ENCODE results near the gene ERAL1.
"Not testable (repeated sequence)": the region's sequence is repeated elsewhere in the genome, so short reads cannot be mapped to it uniquely, and the experiment has no call there.

ERAL1 gene

DNA sequence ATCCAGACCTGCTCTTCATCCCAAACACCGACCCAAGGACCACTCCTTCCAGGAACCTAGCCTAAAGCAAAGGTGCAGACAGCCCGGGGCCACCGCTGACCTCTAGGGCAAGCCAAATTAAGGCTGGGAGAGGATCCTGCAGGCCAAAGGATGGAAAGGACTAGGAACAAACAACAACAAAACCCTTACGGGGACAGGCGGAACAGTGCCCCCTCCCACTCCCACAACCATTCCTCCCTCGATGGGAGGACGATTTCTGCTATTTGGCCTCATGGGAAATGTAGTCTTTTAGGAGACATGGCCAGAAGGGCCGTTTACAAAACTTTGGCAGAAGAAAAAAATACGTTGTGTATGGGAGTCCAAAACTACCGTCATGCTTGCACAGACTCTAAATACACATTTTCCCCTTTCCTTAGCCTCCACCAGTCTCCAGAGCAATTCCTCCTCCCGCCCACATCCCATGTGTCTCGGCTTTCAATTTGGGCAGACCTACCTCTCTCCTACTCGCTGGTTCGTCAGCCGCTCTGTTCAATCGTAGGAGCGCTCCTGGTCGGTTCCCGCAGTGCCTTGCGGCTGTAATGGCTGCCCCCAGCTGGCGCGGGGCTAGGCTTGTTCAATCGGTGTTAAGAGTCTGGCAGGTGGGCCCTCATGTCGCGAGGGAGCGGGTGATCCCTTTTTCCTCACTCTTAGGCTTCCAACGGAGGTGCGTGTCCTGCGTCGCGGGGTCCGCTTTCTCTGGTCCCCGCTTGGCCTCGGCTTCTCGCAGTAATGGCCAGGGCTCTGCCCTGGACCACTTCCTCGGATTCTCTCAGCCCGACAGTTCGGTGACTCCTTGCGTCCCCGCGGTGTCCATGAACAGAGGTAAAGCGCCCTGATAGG lies at the start of gene ERAL1:
TSS of gene ERAL1 (plus strand) at position 560 of the 879 bp plus-strand sequence. CDS start at position 579, 19 bp downstream.
- peak; percentile 85 for DNase-seq

DNA sequence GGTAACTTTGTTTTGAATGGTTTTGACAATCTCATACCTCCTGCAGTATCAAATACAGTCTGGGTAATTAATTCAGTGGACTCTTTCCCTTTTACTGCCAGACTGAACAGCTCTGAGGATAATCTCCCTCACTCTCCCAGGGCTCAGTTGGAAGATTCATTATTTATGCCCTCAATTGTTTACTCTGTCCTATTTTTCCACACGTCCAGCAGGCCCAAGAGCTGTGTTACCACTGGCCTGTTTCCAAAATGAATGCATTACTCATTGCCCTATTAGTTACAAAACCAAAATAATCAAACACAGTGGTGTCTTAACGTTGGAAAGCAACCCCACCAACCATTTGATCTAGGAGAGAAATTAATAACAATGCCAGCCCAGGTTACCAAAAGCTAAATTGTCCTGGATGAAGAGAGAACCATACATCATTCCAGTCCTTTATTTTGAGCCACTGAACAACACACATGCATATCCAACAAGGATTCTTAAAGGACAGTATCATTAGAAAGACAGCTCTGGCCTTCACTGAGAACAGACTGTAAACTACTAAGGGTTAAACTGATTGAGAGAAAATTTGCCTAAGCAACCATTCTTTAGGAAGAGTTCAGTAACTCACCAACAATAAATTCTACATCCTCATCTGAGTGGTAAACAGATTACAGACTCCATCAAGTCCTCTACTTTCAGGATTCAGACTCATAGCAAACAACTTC lies 46.7 kb upstream of the ERAL1 start:
- peak; percentile 83 for DNase-seq

DNA sequence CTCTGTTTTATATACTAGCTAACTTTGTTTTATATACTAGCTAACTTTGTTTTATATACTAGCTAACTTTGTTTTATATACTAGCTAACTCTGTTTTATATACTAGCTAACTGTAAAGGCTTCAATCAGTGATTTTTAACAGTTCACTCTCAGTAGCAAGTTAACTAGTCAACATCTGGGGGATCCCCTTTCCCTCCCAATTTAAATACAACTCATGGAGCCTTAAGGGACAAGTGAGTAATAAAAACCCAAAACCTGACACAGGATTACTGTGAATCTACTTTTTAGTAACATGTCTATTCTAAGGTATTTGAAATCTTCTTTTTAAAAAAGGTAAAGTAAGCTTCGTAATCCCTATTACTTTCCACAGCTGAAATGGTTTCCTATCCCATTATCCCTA lies 44.4 kb upstream of the ERAL1 start:
- DNase-seq: no peak

DNA sequence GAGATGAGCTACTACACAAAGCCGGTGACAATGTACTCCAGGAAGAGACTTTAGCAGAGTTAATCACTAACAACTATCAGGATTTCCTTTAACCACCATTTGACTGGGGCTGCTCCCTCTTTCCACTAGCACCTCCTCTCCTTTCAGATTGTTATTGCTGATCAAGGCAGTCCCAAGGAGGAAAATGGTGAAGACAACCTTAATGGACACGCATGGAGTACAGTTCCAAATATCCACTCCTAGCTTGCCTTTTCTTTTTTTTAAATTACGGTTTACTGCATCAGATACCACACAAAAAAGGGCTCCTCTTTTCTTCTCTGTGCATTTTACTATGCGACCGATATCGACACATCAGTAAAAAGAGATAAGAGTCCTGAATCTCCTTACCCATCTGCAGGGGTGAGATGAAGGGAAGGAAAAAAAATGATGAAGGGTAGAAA lies 43.1 kb upstream of the ERAL1 start:
- DNase-seq: peak; percentile 12

DNA sequence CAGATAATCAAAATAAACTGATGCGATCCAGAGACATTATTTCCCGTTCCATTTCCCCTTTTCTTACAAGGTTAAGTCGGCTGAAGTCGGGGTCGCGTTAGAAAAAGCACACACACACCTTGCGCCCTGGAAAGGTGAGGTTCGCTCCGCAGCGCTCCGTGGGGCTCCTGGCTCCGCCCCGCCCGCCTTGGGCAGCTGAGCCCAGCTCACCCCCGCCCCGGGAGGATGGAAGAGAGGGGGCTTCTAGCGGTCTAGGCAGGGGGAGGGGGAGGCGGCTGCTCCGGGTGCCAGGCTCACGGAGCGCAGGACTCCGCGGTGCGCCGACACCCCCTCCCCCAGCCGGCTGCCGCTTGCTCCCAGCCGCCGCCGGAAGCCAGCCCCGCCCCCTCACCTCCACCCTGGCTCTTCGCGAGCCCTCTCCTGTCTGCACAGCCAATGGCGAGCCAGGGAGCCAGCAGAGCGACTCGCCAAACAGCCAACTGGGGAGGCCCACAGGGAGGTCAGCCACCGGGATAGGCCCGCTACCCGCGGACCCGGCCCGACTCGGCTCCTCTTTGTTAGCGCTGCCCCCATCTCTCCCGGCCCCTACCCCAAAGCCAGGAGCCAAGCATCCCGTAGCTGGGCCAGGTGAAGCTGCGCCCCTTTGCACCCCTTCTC lies 42.6 kb upstream of the ERAL1 start:
- DNase-seq: peak; percentile 97

DNA sequence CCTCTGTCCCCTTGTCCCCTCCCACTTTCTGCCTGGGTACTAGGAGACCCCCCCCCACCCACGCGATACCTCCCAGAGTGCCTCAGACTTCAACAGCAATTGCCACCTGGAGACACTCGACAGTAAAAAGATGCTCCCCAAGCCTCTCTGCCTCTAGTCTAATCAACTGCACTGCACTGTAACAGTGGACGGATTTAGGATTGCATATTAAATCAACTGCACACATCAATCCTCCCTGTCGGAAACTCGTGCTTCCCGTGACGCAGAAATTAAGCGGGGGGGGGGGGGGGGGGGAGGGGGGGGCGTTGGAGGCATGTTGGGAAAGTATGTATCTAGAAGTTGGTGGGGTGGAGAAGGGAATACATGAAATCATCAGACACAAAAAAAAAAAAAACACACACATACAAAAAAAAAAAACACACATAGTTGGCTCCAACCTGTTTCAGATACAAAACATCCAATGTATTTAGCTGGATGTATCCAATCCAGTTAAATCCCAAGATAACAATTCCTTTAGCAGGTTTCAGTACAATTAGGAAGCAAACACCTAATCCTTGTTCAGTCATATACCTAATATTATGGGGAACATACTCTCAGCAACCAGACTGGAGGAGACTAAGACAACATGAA lies 42.0 kb upstream of the ERAL1 start:
- peak; percentile 50 for DNase-seq

DNA sequence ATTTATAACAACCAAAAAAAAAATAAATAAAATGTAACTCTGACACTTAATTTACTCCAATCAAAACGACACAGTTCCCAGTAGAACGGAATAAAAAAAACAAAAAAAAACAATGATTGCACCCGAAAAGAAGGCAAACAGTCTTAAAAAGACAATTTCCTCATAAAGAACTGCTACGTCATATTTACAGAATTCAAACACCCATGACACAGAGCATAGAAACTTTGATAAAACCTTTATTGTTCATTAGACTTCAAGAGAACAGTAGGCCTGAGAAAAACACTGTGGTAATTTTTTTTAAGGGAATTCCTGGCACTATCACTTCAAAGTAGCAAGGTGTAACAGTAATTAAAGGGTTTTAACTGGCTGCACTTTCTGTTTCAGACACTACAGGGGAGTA lies 38.3 kb upstream of the ERAL1 start:
- DNase-seq: no peak

DNA sequence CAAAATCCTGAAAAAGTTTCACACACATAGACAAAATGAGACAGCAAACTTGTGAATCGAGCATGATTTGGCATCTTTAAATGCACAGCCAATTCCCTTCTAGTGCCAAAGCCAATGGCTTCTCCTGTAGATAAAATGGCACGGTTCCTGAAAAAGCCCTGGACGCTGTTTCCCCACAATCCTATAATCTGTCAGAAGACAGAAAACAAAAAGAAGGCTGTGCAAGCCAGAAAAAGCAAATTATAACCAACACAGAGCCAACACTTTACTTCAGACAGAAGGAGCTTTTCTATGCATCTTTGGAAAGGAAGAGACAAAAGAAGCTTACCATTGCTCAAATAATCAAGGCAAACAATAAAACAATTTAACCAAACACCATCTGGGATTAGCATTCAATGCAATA lies 36.0 kb upstream of the ERAL1 start:
- no peak for DNase-seq

DNA sequence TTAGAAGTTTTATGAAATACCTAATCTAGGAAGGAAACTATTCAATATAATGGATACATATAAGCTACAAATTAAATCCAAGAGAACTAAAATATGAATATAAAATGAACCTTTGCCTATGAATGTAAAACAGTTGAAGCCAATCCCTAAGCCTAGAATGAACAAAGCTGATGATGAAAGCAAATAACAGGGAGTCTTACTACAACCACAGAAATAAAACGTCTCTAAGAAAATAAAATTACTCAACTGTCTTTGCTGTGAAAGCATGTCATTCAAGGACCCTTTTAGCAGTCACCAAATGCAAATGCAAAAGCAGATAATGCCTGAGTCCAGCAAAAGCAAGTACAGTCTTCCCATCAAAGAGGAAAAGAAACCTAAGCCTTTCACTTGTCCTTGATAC lies 35.2 kb upstream of the ERAL1 start:
- DNase-seq: no peak

DNA sequence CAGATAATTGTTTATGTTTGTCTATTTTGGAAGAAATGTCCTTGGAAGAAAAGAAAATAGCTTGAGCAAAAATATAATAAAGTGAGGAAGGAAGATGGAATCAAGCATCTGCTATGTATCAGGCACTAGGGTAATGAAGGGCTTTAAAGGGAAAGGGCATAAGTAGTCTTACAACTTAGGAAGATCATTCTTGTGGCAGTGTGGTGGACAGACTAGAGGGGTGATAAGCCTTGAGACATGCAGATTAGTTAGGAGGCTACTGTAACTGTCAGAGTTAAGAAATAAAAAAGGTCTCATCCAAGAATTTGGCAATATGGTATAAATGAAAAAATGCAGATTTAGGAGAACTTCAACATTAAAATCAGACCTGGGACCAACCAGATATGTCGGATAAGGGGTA lies 27.1 kb upstream of the ERAL1 start:
- no peak for DNase-seq

DNA sequence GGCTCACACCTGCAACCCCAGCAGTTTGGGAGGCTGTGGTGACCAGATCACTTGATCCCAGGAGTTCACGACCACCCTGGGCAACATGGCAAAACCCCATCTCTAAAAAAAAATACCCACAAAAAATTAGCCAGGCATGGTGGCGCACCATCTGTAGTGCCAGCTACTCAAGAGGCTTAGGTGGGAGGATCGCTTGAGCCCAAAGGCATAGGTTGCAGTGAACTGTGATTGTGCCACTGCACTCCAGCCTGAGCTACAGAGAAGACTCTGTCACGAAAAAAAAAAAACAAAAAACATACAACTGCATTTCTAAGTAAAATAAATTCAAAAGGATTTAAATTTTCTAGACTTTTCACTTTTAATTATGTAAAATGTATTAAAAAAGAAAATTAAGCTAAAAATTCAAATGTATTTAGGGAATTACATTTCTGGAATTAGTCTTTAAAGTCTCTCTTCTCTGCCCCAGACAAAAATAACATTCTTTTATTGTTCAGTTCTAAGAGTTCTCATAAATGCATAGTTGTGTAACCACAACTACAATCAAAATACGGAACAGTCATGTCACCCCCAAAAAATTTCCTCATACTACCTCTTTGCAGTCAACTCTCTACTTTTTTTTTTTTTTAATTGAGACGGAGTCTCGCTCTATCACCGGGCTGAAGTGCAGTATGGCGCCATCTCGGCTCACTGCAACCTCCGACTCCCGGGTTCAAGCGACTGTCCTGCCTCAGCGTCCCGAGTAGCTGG lies 26.3 kb upstream of the ERAL1 start:
- DNase-seq: peak; percentile 34

DNA sequence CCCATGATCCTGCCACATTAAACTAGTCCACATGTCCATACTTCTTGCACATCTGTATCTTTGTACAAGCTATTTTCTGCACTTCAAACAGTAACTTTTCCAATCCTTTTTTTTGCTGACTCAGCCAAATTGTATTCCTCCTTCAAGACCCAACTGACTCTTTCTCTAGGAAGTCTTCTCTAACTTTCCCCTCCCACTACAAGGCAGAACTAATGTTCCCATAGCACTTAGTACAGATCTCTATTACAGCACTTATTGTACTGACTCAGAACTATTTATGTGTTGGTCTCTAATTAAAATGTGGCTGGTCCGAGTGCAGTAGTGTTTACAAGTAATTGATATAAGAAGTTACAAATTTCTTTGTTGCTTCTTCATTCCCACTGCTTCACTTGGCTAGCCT lies 20.4 kb upstream of the ERAL1 start:
- DNase-seq: no peak

DNA sequence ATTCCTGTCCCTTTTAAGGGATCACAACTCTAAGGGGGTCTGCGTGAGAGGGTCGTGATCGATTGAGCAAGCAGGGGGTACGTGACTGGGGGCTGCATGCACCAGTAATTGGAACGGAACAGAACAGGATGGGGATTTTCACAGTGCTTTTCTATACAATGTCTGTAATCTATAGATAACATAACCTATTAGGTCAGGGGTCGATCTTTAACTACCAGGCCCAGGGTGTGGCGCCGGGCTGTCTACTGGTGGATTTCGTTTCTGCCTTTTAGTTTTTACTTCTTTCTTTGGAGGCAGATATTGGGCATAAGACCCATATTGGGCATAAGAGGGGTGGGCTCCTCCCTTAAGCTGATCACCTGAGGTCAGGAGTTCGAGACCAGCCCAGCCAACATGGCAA lies 18.3 kb upstream of the ERAL1 start:
- DNase-seq: not testable (repeated sequence)

DNA sequence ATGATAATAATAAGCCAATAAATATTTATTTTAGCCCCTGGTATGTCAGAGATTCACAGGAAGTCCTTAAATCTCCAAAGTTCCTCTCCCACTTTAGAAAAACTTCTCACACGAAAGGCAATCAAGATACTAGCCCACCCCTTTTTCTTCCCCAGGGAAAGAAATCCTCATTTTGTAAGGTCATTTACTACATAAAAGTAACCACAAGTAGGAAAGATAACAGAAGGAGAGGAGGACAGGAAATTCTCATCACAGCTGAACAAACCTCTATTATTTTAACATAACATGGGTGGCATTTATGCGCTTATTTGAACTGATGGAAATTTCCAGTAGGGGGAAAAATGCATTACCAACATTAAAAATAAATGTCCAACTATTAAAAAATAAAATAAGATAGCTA lies 15.6 kb upstream of the ERAL1 start:
- no peak for DNase-seq

DNA sequence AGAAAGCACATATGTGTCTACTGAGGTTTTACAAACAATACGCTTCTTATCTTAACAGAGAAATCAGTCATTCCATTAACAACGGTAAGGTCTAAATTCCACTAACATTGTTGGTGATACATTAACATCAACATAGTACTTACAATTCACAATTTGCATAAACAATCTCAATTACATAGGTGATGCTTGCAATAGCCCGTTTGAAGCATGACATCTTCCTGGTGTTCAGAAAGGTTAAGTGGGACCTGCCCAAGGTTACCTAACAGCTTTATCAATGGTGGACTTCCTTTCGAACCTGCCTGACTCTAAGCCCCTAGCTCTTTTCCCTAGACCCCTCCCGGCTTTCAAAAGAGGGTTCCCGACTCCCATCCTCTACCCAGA lies 12.9 kb upstream of the ERAL1 start:
- DNase-seq: no peak

DNA sequence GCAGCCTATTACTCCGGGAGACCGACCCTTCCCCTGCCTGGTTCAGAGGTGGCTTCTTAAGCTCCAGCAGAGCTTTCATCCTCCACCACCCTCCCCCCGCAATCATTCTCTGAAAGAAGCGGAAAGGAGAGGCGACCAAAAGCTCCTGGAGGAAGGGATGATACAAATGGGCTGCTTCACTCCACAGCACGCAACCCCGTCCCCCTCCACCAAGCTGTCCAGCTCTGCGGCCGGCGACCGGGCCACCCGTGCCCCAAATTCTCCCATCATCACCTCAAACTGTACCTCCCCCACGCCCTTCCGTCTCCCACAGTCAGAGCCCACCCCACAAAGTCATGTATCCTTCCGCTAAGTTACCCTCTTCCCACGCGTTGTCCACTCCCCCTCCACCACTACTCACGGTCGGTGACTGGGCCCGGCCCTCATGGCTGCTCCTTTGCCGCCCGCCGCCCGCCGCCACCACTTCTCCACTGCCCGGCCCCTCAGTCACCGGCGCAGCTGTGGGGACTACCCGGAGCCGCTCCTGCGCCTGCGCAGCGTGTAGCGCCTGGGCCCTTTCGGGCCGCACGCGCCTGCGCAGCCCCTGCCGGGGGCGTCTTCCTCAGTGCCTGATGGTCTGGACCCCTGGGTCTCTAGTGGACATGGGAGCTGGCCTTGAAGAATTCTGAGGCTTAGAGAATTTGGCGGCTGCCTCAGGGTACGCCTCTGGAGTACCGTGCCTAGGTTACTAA lies 12.4 kb upstream of the ERAL1 start, which contains the start of gene FAM222B:
TSS of gene FAM222B (minus strand) at position 509 of the 731 bp plus-strand sequence. CDS start 76,123 bp downstream, outside the sequence.
- DNase-seq: peak; percentile 81

DNA sequence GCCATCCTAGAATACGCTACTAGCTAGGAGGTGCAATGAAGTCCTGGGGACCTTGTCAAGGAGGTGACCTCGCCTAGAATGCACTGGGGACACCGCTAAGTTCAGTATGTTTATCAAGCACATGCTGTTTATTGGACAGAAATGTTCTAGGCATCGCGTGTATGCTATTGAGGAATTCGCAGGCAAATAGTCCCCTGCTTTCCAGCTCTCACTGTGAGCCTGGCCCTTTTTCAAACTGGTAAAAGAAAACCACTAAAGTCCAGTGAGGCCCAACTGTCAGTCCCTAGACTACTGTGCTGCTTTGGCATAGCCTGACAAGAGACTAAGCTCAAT lies 11.0 kb upstream of the ERAL1 start:
- DNase-seq: no peak

DNA sequence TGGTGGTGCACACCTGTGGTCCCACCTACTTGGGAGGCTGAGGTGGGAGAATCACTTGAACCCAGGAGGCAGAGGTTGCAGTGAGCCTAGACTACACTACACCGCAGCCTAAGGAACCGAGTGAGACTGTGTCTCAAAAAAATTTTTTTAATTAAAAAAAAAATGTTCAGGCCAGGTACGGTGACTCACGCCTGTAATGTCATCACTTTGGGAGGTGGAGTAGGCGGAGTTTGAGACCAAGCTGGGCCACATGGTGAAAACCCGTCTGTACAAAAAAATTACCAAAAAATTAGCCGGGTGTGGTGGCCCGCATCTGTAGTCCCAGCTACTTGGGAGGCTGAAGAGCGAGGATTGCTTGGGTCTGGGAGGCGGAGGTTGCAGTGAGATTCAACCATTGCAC lies 8.6 kb upstream of the ERAL1 start:
- no peak for DNase-seq

DNA sequence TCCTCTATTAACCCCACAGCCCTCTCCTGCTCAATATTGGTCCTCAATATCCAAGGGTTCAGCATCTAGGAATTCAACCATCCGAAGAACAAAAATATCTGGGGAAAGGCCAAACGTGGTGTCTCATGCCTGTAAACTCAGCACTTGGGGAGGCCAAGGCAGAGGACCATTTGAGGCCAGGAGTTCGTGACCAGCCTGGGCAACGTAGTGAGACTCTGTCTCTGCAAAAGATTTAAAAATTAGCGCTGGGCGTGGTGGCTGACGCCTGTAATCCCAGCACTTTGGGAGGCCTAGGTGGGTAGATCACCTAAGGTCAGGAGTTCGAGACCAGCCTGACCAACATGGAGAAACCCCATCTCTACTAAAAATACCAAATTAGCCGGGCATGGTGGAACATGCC lies 8.1 kb upstream of the ERAL1 start:
- not testable (repeated sequence) for DNase-seq

DNA sequence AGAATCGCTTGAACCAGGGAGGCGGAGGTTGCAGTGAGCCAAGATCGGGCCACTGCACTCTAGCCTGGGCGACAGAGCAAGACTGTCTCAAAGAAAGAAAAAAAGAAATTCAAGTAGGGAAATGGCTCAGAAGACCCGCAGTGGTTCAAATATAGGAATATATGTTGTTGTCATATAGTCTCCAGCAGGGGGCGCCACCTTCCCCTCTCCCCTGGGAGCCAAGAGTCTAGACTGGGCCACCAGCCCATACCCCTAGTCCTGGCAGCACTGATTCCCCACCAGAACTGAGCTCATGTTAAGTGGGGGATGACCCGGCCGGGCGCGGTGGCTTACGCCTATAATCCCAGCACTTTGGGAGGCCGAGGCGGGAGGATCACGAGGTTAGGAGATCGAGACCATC lies 6.1 kb upstream of the ERAL1 start:
- DNase-seq: not testable (repeated sequence)

DNA sequence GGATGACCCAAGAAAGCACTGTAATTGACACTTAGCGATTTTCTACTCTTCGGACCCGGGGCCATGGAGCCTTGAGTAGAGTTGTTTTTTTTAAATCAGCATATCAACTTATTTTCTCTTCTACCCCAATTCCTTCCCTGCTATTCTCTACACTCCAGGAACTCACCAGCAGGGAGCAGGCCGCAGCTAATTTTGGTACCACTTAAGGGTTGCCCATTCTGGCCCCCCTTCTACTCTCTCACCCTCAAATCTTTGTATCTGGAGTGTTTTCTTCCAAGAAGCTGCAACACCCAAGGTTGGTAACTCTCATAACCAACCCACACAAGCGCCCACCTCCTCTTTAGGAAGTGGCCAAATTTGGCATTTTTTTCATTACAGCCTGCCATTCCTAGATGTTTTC lies 5.5 kb upstream of the ERAL1 start:
- DNase-seq: no peak

DNA sequence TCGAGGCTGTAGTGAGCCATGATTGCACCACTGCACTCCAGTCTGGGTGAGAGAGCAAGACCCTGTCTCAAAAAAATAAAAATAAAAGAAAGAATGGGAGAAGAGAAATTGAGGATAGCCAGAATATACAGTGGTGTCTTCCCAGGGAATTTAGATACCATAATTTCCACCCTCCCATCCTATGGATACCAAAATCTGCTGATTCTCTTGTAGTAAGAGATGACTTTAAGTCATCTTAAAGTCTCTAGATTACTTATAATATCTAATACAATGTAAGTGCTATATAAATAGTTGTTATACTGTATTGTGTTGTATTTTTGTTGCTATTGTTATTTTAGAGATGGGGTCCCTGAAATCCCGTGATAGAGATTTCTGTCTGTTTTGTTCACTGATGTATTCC lies 1.5 kb upstream of the ERAL1 start:
- no peak for DNase-seq

All from fibroblast of skin of right quadriceps (primary cell).